Astrocyte of the cerebellum (primary cell): ENCODE measurements around the gene EZR.

ENCODE experiments used
- DNase-seq: peaks from one replicate; pipeline ENCODE4 v3.0.0-alpha.2; 2011; ENCODE audit warnings: low read depth
- H3K4me3 ChIP-seq: 2 replicates; pipeline ENCODE4 v1.5.1; 2011; ENCODE audit warnings: mild to moderate bottlenecking, low read depth, low read length, moderate library complexity
- in situ Hi-C: cut with HindIII; loops from 2 replicates; pipeline ENCODE4 v1.10.0; 2017; ENCODE audit warnings: low sequenced_read_pairs
- TF ChIP-seq, protein P1 (sequence below): IDR thresholded peaks from 2 replicates; pipeline ENCODE4 v1.5.1; 2012; ENCODE audit warnings: low read length, low read depth, moderate library complexity, mild to moderate bottlenecking; ENCODE audit errors: missing control alignments

Gene EZR

GRCh38 chr6:158756126-158756525 lies 63.0 kb downstream of the EZR start:
- H3K4me3 ChIP-seq = no peak overlapping the region
- TF ChIP-seq, protein P1, sequence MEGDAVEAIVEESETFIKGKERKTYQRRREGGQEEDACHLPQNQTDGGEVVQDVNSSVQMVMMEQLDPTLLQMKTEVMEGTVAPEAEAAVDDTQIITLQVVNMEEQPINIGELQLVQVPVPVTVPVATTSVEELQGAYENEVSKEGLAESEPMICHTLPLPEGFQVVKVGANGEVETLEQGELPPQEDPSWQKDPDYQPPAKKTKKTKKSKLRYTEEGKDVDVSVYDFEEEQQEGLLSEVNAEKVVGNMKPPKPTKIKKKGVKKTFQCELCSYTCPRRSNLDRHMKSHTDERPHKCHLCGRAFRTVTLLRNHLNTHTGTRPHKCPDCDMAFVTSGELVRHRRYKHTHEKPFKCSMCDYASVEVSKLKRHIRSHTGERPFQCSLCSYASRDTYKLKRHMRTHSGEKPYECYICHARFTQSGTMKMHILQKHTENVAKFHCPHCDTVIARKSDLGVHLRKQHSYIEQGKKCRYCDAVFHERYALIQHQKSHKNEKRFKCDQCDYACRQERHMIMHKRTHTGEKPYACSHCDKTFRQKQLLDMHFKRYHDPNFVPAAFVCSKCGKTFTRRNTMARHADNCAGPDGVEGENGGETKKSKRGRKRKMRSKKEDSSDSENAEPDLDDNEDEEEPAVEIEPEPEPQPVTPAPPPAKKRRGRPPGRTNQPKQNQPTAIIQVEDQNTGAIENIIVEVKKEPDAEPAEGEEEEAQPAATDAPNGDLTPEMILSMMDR = no peak
- DNase-seq = no peak
- in situ Hi-C loops = loop anchor here (5.0 kb wide), 1 partner anchor 49 kb away; no protein-coding TSS in a partner anchor

DNA sequence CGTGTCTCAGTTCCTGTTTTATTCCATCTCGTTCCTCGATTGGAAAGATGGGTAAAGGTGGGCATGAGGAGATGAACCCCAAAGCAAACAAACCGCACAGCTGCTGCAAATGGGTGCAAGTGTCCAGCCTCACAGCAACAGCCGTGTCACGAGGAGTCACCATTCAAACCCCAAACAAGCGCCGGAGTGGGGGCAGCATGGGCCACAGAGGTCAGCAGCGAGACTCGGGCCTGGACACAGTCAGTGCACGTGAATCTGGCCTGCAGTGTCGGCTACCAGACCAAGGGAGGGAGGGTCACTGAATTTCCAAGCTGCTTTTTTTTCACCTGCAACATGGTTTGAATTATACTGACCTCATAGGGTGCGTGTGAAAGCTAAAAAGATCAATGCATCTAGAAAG lies 63.5 kb downstream of the EZR start:
- no peak overlapping the region for H3K4me3 ChIP-seq
- in situ Hi-C loops = loop anchor here (5.0 kb wide), 1 partner anchor 48 kb away; no protein-coding TSS in a partner anchor
- TF ChIP-seq, protein P1 = no peak

DNA sequence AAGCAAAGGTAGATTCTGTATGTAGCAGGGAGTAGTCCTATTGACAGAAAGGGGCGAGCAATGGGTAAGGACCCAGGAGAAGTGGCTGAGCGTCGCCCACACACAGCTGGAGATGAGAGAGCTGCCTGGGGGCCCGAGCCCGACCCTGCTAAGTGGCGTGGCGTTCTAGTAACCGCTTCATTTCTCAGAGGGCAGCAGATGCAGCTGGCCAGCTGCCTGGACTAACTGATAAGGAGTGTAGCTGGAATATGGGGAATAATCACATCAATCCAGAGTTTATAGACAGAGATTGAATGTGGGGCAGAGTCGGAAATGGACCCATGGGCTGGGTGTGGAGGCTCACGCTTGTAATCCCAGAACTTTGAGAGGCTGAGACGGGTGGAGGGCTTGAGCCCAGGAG lies 64.4 kb downstream of the EZR start:
- TF ChIP-seq, protein P1 = no peak
- no peak for DNase-seq
- in situ Hi-C loops = loop anchor here (5.0 kb wide), 1 partner anchor 47 kb away; no protein-coding TSS in a partner anchor
- H3K4me3 ChIP-seq = no peak overlapping the region

More for the DNA sequence above, 63.5 kb downstream of the EZR start:
- no peak for DNase-seq

- no peak for DNase-seq
- no peak overlapping the region for H3K4me3 ChIP-seq
- in situ Hi-C loops = no loop called here
- TF ChIP-seq, protein P1 = no peak
Observed at GRCh38 chr6:158753811-158754210, 65.4 kb downstream of the EZR start.

- DNase-seq = no peak
- in situ Hi-C loops = no loop called here
- TF ChIP-seq, protein P1 = peak; percentile 12
- no peak overlapping the region for H3K4me3 ChIP-seq
Observed at GRCh38 chr6:158752613-158753012, 66.6 kb downstream of the EZR start.

DNA sequence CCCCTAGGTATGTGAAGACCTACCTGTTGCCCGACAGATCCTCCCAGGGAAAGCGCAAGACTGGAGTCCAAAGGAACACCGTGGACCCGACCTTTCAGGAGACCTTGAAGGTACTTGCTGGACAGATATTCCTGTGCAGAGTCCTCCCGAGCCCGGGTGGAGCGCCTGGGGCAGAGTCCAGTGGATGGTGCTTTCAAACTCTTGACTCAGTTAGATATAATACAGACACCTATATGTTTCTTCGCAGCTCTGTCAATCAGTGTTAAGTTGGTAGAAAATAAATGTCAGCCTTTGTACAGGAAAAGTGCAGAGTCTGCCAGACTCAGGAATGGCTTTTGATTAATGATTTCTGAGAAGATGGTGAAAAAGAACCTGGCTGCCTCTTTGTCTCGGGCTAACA lies 67.2 kb downstream of the EZR start:
- H3K4me3 ChIP-seq = no peak overlapping the region
- DNase-seq = no peak
- TF ChIP-seq, protein P1 = no peak
- in situ Hi-C loops = no loop called here
